HG03460 (cell line): ENCODE data around the gene SP140L.
"Not testable (repeated sequence)": the region's sequence is repeated elsewhere in the genome, so short reads cannot be mapped to it uniquely, and the experiment has no call there.

Source experiments
- ATAC-seq: cut with Tn5 transposase; IDR thresholded peaks from one replicate; pipeline ENCODE4 v1.9.1; 2021; ENCODE audit not compliant: unreplicated experiment

The SP140L gene

GRCh38 chr2:230417436-230417835, 90.4 kb downstream of the SP140L start:
- ATAC-seq = no peak

DNA sequence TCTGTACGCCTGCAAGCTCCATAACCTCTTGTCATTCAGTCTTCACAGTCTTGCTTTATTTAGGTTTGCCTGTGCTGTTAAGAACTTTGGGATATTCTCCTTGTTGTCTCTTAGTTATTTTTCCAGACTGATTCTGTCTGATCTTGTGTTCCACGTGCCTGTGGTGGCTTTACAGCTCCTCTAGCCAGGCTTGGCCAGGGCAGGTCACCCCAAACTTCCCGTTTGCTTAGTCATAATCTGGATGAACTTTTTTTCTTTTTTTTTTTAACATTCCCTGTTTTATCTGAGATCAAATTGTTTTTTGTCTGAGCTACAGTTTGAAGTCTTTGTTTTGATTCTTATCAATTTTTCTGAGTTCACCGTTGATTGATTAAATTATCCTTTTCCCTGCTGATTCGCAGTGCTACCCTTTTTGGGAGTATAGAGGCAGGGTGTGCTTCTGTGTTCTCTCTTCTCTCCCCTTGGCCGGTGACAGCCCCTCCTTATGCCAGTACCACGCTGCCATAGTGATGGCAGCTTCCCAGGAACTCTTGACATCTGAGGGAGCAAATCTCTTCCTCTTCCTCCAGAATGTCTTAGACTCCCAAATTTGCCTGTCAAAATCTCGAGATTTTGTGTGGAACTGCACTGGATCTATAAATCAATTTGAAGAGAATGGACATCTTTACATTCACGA, 91.5 kb downstream of the SP140L start:
- no peak for ATAC-seq

DNA sequence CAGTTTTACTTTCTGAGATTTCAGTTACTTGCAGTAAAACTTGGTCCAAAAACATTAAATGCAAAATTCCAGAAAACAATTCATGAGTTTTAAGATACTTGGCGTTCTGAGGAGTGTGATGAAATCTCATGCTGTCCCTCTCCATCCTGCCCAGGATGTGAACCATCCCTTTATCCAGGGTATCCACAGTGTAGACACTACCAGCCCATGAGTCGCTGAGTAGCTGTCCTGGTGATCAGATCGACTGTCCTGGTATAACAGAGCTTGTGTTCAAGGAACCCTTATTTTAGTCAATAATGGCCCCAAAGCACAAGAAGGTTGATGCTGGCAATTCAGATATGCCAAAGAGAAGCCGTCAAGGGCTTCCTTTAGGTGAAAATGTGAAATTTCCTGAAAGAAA, 92.2 kb downstream of the SP140L start:
- no peak for ATAC-seq

GRCh38 chr2:230422149-230422548, 95.2 kb downstream of the SP140L start:
- no peak for ATAC-seq

GRCh38 chr2:230423851-230424458, 97.0 kb downstream of the SP140L start:
- no peak for ATAC-seq

DNA sequence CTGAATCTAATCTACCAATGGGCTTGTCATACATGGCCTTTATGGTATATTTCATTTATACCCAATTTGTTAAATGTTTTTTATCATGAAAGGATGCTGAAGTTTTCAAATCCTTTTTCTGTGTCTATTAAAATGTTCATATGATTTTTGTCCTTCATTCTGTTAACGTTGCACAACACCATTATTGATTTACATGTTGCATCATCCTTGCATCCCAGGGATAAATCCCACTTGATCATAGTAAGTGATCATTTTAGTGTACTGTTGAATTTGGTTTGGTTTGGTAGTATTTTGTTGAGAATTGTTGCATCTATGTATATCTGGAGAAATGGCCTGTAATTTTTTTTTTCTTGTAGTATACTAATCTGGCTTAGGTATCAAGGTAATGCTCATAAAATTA, 98.4 kb downstream of the SP140L start:
- ATAC-seq = no peak

DNA sequence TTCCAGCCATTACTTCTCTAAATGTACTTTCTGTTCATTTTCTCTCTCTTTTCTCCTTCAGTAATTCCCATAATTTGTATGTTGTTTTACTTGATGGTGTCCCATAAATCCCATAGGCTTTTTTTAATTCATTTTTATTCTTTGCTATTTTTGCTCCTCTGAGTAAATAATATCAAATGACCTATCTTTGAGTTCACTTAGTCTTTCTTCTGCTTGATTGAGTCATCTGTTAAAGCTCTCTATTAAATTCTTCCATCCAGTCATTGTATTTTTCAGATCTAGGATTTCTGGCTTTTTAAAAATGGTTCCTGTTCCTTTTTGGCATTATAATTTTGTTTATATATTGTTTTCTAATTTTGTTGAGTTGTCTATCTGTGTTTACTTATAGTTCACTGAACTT, 102.5 kb downstream of the SP140L start:
- no peak for ATAC-seq

DNA sequence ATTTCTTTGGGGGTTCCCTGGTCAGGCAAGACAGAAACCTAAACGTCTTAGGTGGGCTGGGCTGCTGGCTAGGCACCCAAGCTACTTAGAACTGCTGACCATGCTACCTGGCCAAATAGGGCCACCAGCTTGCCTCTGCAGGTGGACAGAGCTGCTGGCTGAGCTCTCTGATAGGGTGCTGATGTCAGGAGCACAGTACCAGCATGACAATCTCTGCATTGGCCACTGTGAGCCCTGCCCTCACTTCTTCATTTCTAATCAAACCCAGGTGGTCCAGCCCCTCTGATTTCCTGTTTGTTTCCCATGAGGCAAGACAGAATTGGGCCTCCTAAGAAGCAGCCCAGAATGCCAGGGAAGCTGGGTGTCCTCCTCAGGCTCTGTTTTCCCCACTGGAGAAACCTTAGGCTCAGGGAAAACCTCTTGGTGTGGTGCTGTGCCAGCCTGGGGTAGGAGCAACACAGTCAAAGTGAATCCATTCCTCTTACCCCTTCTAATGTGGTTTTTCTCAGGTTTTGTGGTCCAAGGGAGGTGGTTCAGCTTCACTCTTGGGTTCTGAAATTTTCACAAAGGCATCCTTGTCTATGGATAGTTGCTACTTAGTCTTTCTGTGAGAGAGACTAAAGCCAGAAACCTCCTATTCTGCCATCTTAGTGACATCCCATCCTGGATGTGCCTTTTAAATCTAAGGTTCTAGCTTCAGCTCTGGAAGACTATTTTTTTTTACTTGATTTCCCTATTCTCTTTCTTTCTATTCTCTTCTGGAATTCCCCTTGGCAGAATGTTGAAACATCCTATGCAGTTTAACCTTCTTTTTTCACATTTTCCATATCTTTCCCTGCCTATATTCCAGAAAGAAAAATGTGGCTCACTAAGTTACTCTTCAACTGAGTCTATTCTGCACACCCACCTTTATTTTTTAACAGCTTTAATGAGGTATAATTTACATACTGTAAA, 104.2 kb downstream of the SP140L start:
- no peak for ATAC-seq

GRCh38 chr2:230434677-230435324, 107.8 kb downstream of the SP140L start:
- no peak for ATAC-seq

GRCh38 chr2:230435431-230435830, 108.4 kb downstream of the SP140L start:
- ATAC-seq = no peak

DNA sequence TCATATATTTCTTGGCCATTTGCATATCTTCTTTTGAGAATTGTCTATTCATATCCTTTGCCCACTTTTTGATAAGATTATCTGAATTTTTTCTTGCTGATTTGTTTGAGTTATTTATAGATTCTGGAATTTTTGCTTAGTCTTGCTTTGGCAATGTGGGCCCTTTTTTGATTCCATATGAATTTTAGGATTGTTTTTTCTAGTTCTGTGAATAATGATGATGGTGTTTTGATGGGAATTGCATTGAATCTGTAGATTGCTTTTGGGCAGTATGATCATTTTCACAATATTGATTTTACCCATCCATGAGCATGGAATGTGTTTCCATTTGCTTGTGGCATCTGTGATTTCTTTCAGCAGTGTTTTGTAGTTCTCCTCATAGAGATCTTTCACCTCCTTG, 112.1 kb downstream of the SP140L start:
- ATAC-seq = not testable (repeated sequence)

DNA sequence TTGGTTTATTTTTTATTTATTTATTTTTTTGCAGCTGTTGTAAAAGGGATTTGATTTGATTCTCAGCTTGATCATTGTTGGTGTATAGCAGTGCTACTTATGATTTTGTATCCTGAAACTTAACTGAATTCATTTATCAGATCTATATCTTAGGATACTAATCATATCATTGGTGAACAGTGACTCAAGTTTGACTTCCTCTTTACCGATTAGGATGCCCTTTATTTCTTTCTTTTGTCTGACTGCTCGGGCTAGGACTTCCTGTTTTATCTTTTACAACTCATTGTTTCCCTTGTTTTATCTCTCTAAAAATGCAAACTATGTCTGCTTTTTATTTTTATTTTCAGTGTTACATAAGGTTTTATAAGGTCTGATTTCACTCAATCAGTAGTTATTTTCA, 112.6 kb downstream of the SP140L start:
- ATAC-seq = no peak

DNA sequence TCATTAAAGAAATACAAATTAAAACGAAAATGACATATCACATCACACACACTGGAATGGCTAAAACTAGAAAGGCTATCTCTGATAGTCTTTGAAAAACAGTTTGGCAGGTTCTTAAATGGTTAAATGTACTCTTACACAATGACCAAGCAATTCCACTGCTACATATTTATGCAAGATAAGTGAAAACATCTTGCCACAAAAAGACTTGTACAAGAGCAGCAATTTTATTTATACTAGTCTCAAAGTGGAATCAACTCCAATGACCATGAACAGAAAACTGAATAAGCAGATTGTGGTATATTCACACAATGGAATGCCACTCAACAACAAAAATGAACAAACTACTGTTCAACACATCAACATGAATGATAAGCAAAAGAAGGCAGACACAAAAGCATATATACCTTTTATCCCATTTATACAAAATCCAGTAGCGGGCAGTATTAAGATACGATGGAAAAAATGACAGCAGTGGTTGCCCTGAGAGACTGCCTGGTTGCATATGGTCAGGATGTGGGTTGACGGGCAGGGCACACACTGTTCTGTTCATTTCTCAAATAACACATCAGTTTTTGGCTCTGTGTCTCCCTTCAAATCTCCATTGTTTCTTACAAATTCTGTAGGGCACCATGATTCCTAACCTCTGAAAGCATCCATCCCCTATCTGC, 114.4 kb downstream of the SP140L start:
- peak; percentile 62 for ATAC-seq

- ATAC-seq = no peak
Observed at GRCh38 chr2:230443541-230443940, 116.5 kb downstream of the SP140L start.

GRCh38 chr2:230444832-230445231, 117.8 kb downstream of the SP140L start:
- no peak for ATAC-seq

GRCh38 chr2:230447036-230447435, 120.0 kb downstream of the SP140L start:
- no peak for ATAC-seq

GRCh38 chr2:230447455-230448451, 120.8 kb downstream of the SP140L start:
- peak; percentile 81 for ATAC-seq

DNA sequence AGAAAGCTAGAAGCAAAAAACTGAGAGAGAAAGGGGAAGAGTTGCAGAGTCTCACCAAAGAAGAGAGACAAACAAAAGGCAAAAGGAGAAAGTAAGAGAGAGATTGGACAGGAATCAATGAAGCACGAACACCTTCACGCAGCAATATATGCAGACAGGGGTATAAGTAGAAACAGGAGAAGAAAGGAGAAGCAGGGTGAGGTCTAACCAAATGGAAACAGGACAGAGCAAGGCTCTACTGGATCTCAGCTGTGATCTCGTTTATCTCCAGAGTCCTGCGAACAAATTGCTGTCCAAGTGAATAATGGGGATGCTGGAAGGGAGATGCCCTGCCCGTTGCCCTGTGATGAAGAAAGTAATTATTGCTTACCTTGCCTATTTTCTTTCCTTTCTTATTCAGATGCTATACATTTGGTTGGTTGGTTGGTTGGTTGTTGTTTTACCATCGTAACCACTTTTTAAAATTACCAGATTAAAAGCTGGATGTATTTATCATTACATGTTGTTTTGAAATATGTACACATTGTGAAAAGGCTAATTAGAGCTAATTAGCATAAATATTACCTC, 123.0 kb downstream of the SP140L start:
- ATAC-seq = no peak

- no peak for ATAC-seq
Observed at GRCh38 chr2:230453006-230453405, 126.0 kb downstream of the SP140L start.
